Left lung (tissue), 10 donors: ENCODE measurements around the gene SPC24. TPM values are rescaled to one million over a fixed set of nuclear protein-coding genes. Genes with fewer than 3 reads are reported as not detected.

Source experiments
- ATAC-seq: fragments of 200-7000 bp; cut with Tn5 transposase; one replicate; pipeline ENCODE4 v1.9.1; 2020; ENCODE audit warnings: moderate library complexity
- DNase-seq, 4 donors: peaks; one replicate each; pipeline ENCODE4 v3.0.0-alpha.2; 2013 to 2020
- H3K27ac ChIP-seq, 2 donors: fragments of 200-600 bp; sonication (generic) in 1 of 2; one replicate each; pipeline versions ENCODE4 v1.5.0 to v1.8.0; 2020 to 2021
- H3K27me3 ChIP-seq, 2 donors: fragments of 200-600 bp; sonication (generic) in 1 of 2; one replicate each; pipeline versions ENCODE4 v1.5.0 to v1.8.0; 2020 to 2021
- H3K36me3 ChIP-seq, 2 donors: fragments of 200-600 bp; sonication (generic) in 1 of 2; one replicate each; pipeline versions ENCODE4 v1.5.0 to v1.8.0; 2020 to 2021
- H3K4me1 ChIP-seq, 2 donors: fragments of 200-600 bp; one replicate each; pipeline ENCODE4 v1.8.0; 2021
- H3K4me3 ChIP-seq, 2 donors: fragments of 200-600 bp; sonication (generic) in 1 of 2; one replicate each; pipeline versions ENCODE4 v1.5.0 to v1.8.0; 2020 to 2021; ENCODE audit warnings: mild to moderate bottlenecking in 1 of 2
- H3K9me3 ChIP-seq, 2 donors: fragments of 200-600 bp; sonication (generic) in 1 of 2; one replicate each; pipeline versions ENCODE4 v1.5.0 to v1.8.0; 2020 to 2021
- intact Hi-C, 2 donors: fragments of 100-400 bp; cut with DNase I; formaldehyde crosslinking; loops; one replicate each; pipeline versions ENCODE4 v1.11.2 to v1.14.2; 2022
- polyA plus RNA-seq, 6 donors: library from polyadenylated mRNA; unstranded; fragments of 120-200 nt; gene quantifications; one replicate each; pipeline ENCODE4 v1.2.1, GENCODE V29; 2013; ENCODE audit not compliant: insufficient read length in 6 of 6
- total RNA-seq, 2 donors: library from RNA; stranded (reverse); fragmentation: NEBNext Ultra II Directional; extraction: Animal tissue kit (Norgen Biotek cat#: 25700); gene quantifications; one replicate each; pipeline ENCODE4 v1.2.1, GENCODE V29; 2021
- TF ChIP-seq, protein P1 (sequence below), 2 donors: fragments of 200-600 bp; sonication (generic) in 1 of 2; IDR thresholded peaks; one replicate each; pipeline versions ENCODE4 v1.5.0 to v1.8.0; 2021; ENCODE audit warnings: antibody characterized with exemption in 2 of 2
- donor health status: DM: no; HTN: yes; CAD: no.
- donor health status: DM: no; HTN: no; CAD: no.

The SPC24 gene
- total and polyA plus RNA-seq, 8 donors, result 5.4 to 40.2 (median 20.3) TPM

DNA sequence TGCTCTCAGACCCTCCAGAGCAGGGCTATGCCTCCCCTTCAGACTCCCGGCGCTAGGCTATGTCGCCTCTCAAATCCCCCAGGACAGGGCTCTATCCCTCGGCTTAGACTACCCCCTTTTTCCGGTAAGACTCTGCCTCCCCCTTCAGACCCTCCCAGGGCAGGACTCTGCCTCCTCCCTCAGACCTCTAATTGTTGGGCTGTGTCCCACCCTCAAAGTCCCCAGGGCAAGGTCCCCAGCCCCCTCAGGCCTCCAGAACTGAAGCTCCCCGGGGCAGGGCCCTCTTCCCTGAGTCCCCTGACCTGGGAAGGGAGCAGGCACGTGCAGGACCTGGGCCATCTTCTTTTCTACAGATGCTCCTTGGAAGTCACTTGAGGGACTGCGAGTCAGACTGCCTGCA is 38.6 kb upstream of the SPC24 start:
- ATAC-seq (no peak), DNase-seq (no peak)
- H3K9me3 ChIP-seq, result no peaks in the 10 kb centered on the region
- peaks cover 37 to 69% of the 10 kb centered on the region in 2 donors for H3K4me1 ChIP-seq
- H3K36me3 ChIP-seq, result peaks cover 0 to 29% of the 10 kb centered on the region in 2 donors
- H3K27ac ChIP-seq, result peak overlapping the region; percentile 18 to 81
- intact Hi-C loops, result loop anchor here in 1 of 2 donors (10.0 kb wide), 1 partner anchor 49 kb away; no protein-coding TSS in a partner anchor
- TF ChIP-seq, protein P1, sequence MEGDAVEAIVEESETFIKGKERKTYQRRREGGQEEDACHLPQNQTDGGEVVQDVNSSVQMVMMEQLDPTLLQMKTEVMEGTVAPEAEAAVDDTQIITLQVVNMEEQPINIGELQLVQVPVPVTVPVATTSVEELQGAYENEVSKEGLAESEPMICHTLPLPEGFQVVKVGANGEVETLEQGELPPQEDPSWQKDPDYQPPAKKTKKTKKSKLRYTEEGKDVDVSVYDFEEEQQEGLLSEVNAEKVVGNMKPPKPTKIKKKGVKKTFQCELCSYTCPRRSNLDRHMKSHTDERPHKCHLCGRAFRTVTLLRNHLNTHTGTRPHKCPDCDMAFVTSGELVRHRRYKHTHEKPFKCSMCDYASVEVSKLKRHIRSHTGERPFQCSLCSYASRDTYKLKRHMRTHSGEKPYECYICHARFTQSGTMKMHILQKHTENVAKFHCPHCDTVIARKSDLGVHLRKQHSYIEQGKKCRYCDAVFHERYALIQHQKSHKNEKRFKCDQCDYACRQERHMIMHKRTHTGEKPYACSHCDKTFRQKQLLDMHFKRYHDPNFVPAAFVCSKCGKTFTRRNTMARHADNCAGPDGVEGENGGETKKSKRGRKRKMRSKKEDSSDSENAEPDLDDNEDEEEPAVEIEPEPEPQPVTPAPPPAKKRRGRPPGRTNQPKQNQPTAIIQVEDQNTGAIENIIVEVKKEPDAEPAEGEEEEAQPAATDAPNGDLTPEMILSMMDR (IDR thresholded peaks at IDR 0.05), result no peak
- peak overlapping the region in 1 of 2 donors; percentile 56 for H3K4me3 ChIP-seq
- H3K27me3 ChIP-seq, result peaks cover 0 to 10% of the 10 kb centered on the region in 2 donors

DNA sequence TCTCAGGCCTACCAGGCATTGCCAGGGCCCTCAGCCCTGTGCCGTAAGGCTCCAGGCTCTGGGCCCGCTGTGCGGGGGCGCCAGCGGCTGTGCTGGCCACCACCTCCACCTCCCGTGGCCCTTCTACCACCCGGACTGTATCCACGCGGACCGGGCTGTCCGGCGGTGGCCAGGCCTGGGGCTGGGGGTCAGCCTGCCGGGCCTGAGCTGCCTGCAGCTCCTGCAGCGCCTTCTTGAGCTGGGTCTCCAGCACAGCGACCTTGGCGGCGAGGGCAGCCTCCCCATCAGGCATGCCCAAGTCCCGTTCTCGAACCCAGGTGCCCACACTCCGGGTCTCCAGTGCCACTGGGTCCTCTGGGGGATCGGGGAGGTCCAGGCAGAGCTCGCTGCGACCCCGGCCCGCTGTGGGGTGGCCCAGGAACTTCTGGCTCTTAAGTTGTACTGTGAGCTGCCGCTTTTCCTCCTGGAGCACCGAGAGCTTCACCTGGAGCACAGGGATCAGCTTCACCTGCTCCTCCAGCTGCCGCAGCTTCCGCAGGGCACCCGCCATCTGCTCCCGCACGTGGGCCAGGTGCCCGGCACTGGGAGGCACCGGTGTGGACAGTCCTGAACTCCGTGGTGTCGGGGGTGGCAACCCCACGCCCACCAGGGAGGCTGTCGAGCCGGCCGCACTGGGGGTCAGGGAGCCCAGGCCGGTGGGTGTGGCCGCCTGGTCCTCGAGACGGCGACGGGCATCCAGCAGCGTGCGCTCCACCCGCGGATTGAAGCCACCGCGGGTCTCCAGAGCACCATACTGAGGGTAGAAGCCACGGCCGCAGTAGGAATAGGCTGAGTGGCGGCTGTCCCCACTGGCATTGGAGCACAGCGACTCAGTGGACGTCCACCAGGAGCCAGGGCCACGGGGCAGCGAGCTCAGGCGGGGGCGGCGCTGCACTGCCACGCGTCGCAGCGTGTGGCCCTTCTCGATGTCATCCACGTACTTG is 37.7 kb upstream of the SPC24 start:
- Histone ChIP-seq H3K4me3 (peak overlapping the region in 1 of 2 donors; percentile 4), H3K27me3 (peaks cover 0 to 10% of the 10 kb centered on the region in 2 donors)

DNA sequence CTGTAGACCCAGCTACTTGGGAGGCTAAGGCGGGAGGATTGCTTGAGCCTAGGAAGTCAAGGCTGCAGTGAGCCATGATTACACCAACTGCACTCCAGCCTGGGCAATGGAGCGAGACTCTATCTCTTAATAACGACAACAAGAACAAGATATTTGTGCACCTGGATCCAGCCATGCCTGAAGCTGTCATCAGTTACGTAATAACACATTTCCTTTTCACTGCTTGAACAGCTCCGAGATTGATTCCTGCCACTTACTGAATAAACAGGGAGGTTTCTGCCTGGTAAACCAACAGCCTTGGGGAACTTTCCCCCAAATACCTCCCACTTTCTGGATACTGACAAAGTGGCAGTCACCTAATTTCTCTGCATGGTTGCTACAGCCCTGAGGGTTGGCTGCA is 36.4 kb upstream of the SPC24 start:
- peaks cover 0 to 47% of the 10 kb centered on the region in 2 donors for H3K36me3 ChIP-seq
- H3K27ac ChIP-seq, result peak overlapping the region; percentile 26 to 39
- H3K4me3 ChIP-seq, result no peak overlapping the region
- intact Hi-C loops, result loop anchor here in 1 of 2 donors (10.0 kb wide), 1 partner anchor 47 kb away; no protein-coding TSS in a partner anchor
- TF ChIP-seq, protein P1 (IDR thresholded peaks at IDR 0.05), result no peak
- no peak for ATAC-seq
- H3K27me3 ChIP-seq, result peaks cover 0 to 9% of the 10 kb centered on the region in 2 donors
- H3K4me1 ChIP-seq, result peaks cover 35 to 77% of the 10 kb centered on the region in 2 donors
- DNase-seq, result no peak
- no peaks in the 10 kb centered on the region for H3K9me3 ChIP-seq

More for the DNA sequence above, 37.7 kb upstream of the SPC24 start:
- no peak for DNase-seq
- ATAC-seq, result no peak
- intact Hi-C loops, result loop anchor here in 1 of 2 donors (10.0 kb wide), 1 partner anchor 48 kb away; no protein-coding TSS in a partner anchor
- Histone ChIP-seq H3K4me1 (peaks cover 35 to 78% of the 10 kb centered on the region in 2 donors), H3K9me3 (no peaks in the 10 kb centered on the region), H3K36me3 (peaks cover 0 to 36% of the 10 kb centered on the region in 2 donors), H3K27ac (peak overlapping the region in 1 of 2 donors; percentile 28)
- TF ChIP-seq, protein P1 (IDR thresholded peaks at IDR 0.05), result no peak

DNA sequence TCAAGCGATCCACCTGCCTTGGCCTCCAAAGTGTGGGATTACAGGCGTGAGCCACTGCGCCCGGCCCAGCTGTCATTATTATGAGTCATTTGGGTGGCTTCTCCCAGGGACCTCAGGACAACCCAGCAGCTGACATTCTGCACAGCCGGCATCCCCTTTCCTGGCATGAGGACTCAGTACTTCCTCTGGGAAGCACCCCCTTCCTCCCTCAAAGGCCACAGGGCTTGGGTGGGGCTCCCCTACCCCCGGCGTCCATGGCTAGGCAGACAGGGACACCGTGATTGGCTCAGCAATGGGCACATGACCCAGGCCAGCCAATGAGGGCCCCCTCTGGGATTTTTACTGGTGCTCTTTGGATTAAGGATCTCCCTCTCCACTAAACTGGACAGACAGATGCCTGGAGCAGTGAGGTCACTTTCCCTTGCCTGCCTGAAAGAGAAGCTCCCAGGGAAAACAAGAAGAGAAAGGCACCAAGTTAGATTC is 35.7 kb upstream of the SPC24 start:
- DNase-seq, result peak in 1 of 4 donors; percentile 67
- ATAC-seq, result peak; percentile 59
- TF ChIP-seq, protein P1 (IDR thresholded peaks at IDR 0.05), result no peak
- H3K27me3 ChIP-seq, result peaks cover 0 to 3% of the 10 kb centered on the region in 2 donors
- intact Hi-C loops, result loop anchor here in 1 of 2 donors (10.0 kb wide), 1 partner anchor 47 kb away; no protein-coding TSS in a partner anchor
- H3K27ac ChIP-seq, result peak overlapping the region; percentile 26 to 39
- no peaks in the 10 kb centered on the region for H3K9me3 ChIP-seq
- H3K36me3 ChIP-seq, result peaks cover 0 to 53% of the 10 kb centered on the region in 2 donors
- H3K4me1 ChIP-seq, result peaks cover 35 to 71% of the 10 kb centered on the region in 2 donors
- no peak overlapping the region for H3K4me3 ChIP-seq
